Smooth muscle cell (in vitro differentiated cells): ENCODE results near the gene PLEKHS1. TPM values are rescaled to one million over a fixed set of nuclear protein-coding genes. Genes with fewer than 3 reads are reported as not detected.
A peak's percentile ranks its signal among the peaks of the same experiment; 100 is the strongest.
"Not testable (repeated sequence)": the region's sequence is repeated elsewhere in the genome, so short reads cannot be mapped to it uniquely, and the experiment has no call there.

Experiments
- DNase-seq: peaks from one replicate; lab custom pipeline; 2025; ENCODE audit not compliant: unreplicated experiment; lab: John Stamatoyannopoulos, UW
- H2AFZ ChIP-seq: fragments of 200-600 bp; sonication (generic); 2 replicates; pipeline ENCODE4 v1.6.0; 2016; ENCODE audit warnings: antibody characterized with exemption, low read depth, mild to moderate bottlenecking
- H3F3A ChIP-seq: fragments of 200-600 bp; sonication (generic); 2 replicates; pipeline ENCODE4 v1.6.0; 2017; ENCODE audit warnings: antibody characterized with exemption, low read depth
- H3K27ac ChIP-seq: fragments of 200-600 bp; sonication (generic); 2 replicates; pipeline ENCODE4 v1.5.1; 2016; ENCODE audit warnings: low read depth, mild to moderate bottlenecking
- H3K27me3 ChIP-seq: fragments of 200-600 bp; sonication (generic); 2 replicates; pipeline ENCODE4 v1.6.1; 2016; ENCODE audit warnings: low read depth, mild to moderate bottlenecking
- H3K36me3 ChIP-seq: fragments of 200-600 bp; sonication (generic); 2 replicates; pipeline ENCODE4 v1.5.1; 2016; ENCODE audit warnings: low read depth
- H3K4me1 ChIP-seq: fragments of 200-600 bp; sonication (generic); 2 replicates; pipeline ENCODE4 v1.5.1; 2016; ENCODE audit warnings: low read depth
- H3K4me2 ChIP-seq: fragments of 200-600 bp; sonication (generic); 2 replicates; pipeline ENCODE4 v1.6.0; 2016; ENCODE audit warnings: mild to moderate bottlenecking
- H3K4me3 ChIP-seq: fragments of 200-600 bp; sonication (generic); 2 replicates; pipeline ENCODE4 v1.5.1; 2016; ENCODE audit warnings: mild to moderate bottlenecking
- H3K79me2 ChIP-seq: fragments of 200-600 bp; sonication (generic); 2 replicates; pipeline ENCODE4 v1.6.0; 2016; ENCODE audit warnings: low read depth, mild to moderate bottlenecking
- H3K9ac ChIP-seq: fragments of 200-600 bp; sonication (generic); 2 replicates; pipeline ENCODE4 v1.6.0; 2016; ENCODE audit warnings: low read depth
- H3K9me3 ChIP-seq: fragments of 200-600 bp; sonication (generic); replicated peaks from 2 replicates; pipeline ENCODE4 v1.5.1; 2016; ENCODE audit warnings: low read depth
- H4K20me1 ChIP-seq: fragments of 200-600 bp; sonication (generic); 2 replicates; pipeline ENCODE4 v1.6.0; 2016; ENCODE audit warnings: low read depth
- CTCF ChIP-seq: fragments of 200-600 bp; sonication (generic); IDR thresholded peaks from 2 replicates; pipeline ENCODE4 v1.5.1; 2017; ENCODE audit warnings: borderline replicate concordance, mild to moderate bottlenecking, antibody characterized with exemption; ENCODE audit not compliant: insufficient read depth, poor library complexity, severe bottlenecking
- WGBS: methylation state at CpG from one replicate; pipeline ENCODE4 v1.1.7; 2016; ENCODE audit warnings: low lambda C conversion rate; 5-methylcytosine and 5-hydroxymethylcytosine counted together
- polyA plus RNA-seq: library from polyadenylated mRNA; unstranded; fragments of >200 nt; fragmentation: Nextera tagmentation; extraction: Ambion mirVana; gene quantifications from 2 replicates; pipeline ENCODE4 v1.2.1, GENCODE V29; 2016
- total RNA-seq: library from RNA; depleted of rRNA; stranded (reverse); fragments of >200 nt; gene quantifications from 2 replicates; pipeline ENCODE4 v1.2.3, GENCODE V29; 2014

The PLEKHS1 gene
- total and polyA plus RNA-seq, 2 experiments from 2014 or later = not detected

GRCh38 chr10:113808168-113808567, 56.7 kb downstream of the PLEKHS1 start:
- H3K4me1 ChIP-seq = no peaks in the 10 kb centered on the region
- no peaks in the 10 kb centered on the region for H3F3A ChIP-seq
- no peak overlapping the region for H3K9ac ChIP-seq
- H3K9me3 ChIP-seq = no peaks in the 10 kb centered on the region
- H2AFZ ChIP-seq = no peak overlapping the region
- H4K20me1 ChIP-seq = no peaks in the 10 kb centered on the region
- WGBS = 86% methylated on average over 3 of the region's 3 CpGs
- H3K4me2 ChIP-seq = no peak overlapping the region
- H3K4me3 ChIP-seq = no peak overlapping the region
- H3K27me3 ChIP-seq = peaks cover 22% of the 10 kb centered on the region
- no peak for DNase-seq
- no peaks in the 10 kb centered on the region for H3K79me2 ChIP-seq
- H3K36me3 ChIP-seq = no peaks in the 10 kb centered on the region
- TF ChIP-seq CTCF = no peak
- H3K27ac ChIP-seq = no peak overlapping the region

GRCh38 chr10:113814700-113815099, 63.2 kb downstream of the PLEKHS1 start:
- not testable (repeated sequence) for H3K36me3 ChIP-seq, DNase-seq, H3K4me2 ChIP-seq, H3K79me2 ChIP-seq, H3K9ac ChIP-seq, H2AFZ ChIP-seq, H3K4me3 ChIP-seq, H3K4me1 ChIP-seq, H3K27me3 ChIP-seq, H3F3A ChIP-seq, H4K20me1 ChIP-seq, H3K27ac ChIP-seq, H3K9me3 ChIP-seq
- 100% methylated on average over 1 of the region's 1 CpG for WGBS

- Histone ChIP-seq H3K9ac (no peak overlapping the region), H2AFZ (no peak overlapping the region), H3F3A (peaks cover 4% of the 10 kb centered on the region), H3K27ac (no peak overlapping the region), H3K4me1 (no peaks in the 10 kb centered on the region), H3K4me2 (no peak overlapping the region), H3K4me3 (no peak overlapping the region), H3K27me3 (no peaks in the 10 kb centered on the region), H4K20me1 (no peaks in the 10 kb centered on the region), H3K79me2 (no peaks in the 10 kb centered on the region), H3K9me3 (no peaks in the 10 kb centered on the region), H3K36me3 (no peaks in the 10 kb centered on the region)
- TF ChIP-seq CTCF = no peak
- DNase-seq = no peak
- 90% methylated on average over 4 of the region's 4 CpGs for WGBS
Measured at GRCh38 chr10:113819989-113820388, 68.5 kb downstream of the PLEKHS1 start.

GRCh38 chr10:113820507-113820906, 69.0 kb downstream of the PLEKHS1 start:
- no peak for DNase-seq
- Histone ChIP-seq H3K4me3 (no peak overlapping the region), H2AFZ (no peak overlapping the region), H3K9ac (no peak overlapping the region), H3F3A (peaks cover 4% of the 10 kb centered on the region), H3K4me2 (no peak overlapping the region), H3K36me3 (no peaks in the 10 kb centered on the region), H3K27me3 (no peaks in the 10 kb centered on the region), H3K4me1 (no peaks in the 10 kb centered on the region), H3K79me2 (no peaks in the 10 kb centered on the region), H4K20me1 (no peaks in the 10 kb centered on the region), H3K9me3 (no peaks in the 10 kb centered on the region), H3K27ac (no peak overlapping the region)
- peak; percentile 23 for TF ChIP-seq CTCF
- WGBS = 40% methylated on average over 8 of the region's 8 CpGs

- 56% methylated on average over 3 of the region's 3 CpGs for WGBS
- H3F3A ChIP-seq, H3K4me3 ChIP-seq, H3K9me3 ChIP-seq, DNase-seq, H4K20me1 ChIP-seq, H3K4me1 ChIP-seq, H3K4me2 ChIP-seq, H3K36me3 ChIP-seq, H2AFZ ChIP-seq, H3K27me3 ChIP-seq, H3K79me2 ChIP-seq, H3K27ac ChIP-seq, H3K9ac ChIP-seq: not testable (repeated sequence)
Measured at GRCh38 chr10:113821306-113821705, 69.8 kb downstream of the PLEKHS1 start.
